DMS 273 (cell line): Measurements from ENCODE around the gene CDK11A.

Experiments used
- DNase-seq: peaks from one replicate; lab custom pipeline; 2025; ENCODE audit not compliant: unreplicated experiment; lab: John Stamatoyannopoulos, UW

CDK11A gene

GRCh38 chr1:1724035-1724864 is at the start of gene CDK11A:
Gene CDK11A (minus strand): TSS chr1:1724357. CDS start chr1:1722818, 1,539 bp downstream.
- peak; percentile 100 for DNase-seq

GRCh38 chr1:1773874-1774273 is 49.7 kb upstream of the CDK11A start:
- DNase-seq = no peak

- no peak for DNase-seq
These were observed 46.9 kb upstream of the CDK11A start for GRCh38 chr1:1771096-1771495.

- DNase-seq = no peak
These were observed 45.9 kb upstream of the CDK11A start for GRCh38 chr1:1770102-1770501.

GRCh38 chr1:1768249-1768992 is 44.3 kb upstream of the CDK11A start:
- no peak for DNase-seq

GRCh38 chr1:1764876-1765470 is 40.8 kb upstream of the CDK11A start:
- no peak for DNase-seq

- DNase-seq = no peak
These were observed 39.8 kb upstream of the CDK11A start for GRCh38 chr1:1763657-1764621.

- DNase-seq = no peak
These were observed 37.6 kb upstream of the CDK11A start for GRCh38 chr1:1761504-1762376.

GRCh38 chr1:1760715-1761114 is 36.6 kb upstream of the CDK11A start:
- no peak for DNase-seq

- no peak for DNase-seq
These were observed 36.1 kb upstream of the CDK11A start for GRCh38 chr1:1760345-1760650.

- DNase-seq = no peak
These were observed 35.5 kb upstream of the CDK11A start for GRCh38 chr1:1759456-1760344.

- DNase-seq = no peak
These were observed 34.7 kb upstream of the CDK11A start for GRCh38 chr1:1758692-1759455.

- no peak for DNase-seq
These were observed 34.0 kb upstream of the CDK11A start for GRCh38 chr1:1758059-1758621.

GRCh38 chr1:1757422-1758058 is 33.4 kb upstream of the CDK11A start:
- DNase-seq = no peak

- DNase-seq = no peak
These were observed 32.7 kb upstream of the CDK11A start for GRCh38 chr1:1756661-1757421.

- DNase-seq = no peak
These were observed 31.7 kb upstream of the CDK11A start for GRCh38 chr1:1755852-1756251.

GRCh38 chr1:1755426-1755825 is 31.3 kb upstream of the CDK11A start:
- no peak for DNase-seq
